Stimulated activated naive B cell treated with anti-CD40 and anti-IgM and Interleukin-4, amounts not matched to agents 10 μg/mL and 1 μg/mL and 100 μg/mL, for 72 hours (primary cell): ENCODE data around the gene ETV6.

Experiments used
- ATAC-seq, 2 donors: fragments of 150-1000 bp; cut with Tn5 transposase; replicated peaks; 2 replicates each; pipeline ENCODE4 v1.10.0; 2021; ENCODE audit warnings: moderate library complexity in 1 of 2
- DNase-seq: peaks from one replicate; pipeline ENCODE4 v3.0.0; 2021
- H3K27ac Mint-ChIP-seq: one replicate; pipeline ENCODE4 v1.8.0; 2022; ENCODE audit warnings: mild to moderate bottlenecking, mixed read lengths
- H3K27me3 Mint-ChIP-seq, 2 donors: one replicate each; pipeline ENCODE4 v1.8.0; 2022; ENCODE audit warnings: mixed read lengths in 2 of 2
- H3K36me3 Mint-ChIP-seq, 2 donors: one replicate each; pipeline ENCODE4 v1.8.0; 2022; ENCODE audit warnings: mixed read lengths in 2 of 2, mild to moderate bottlenecking in 1 of 2
- H3K4me1 Mint-ChIP-seq, 2 donors: one replicate each; pipeline ENCODE4 v1.8.0; 2022; ENCODE audit warnings: mixed read lengths in 2 of 2, mild to moderate bottlenecking in 1 of 2
- H3K4me3 Mint-ChIP-seq, 2 donors: one replicate each; pipeline ENCODE4 v1.8.0; 2022; ENCODE audit warnings: mild to moderate bottlenecking in 2 of 2, mixed read lengths in 2 of 2, moderate library complexity in 1 of 2
- H3K9me3 Mint-ChIP-seq, 2 donors: one replicate each; pipeline ENCODE4 v1.8.0; 2022; ENCODE audit warnings: mixed read lengths in 2 of 2, mild to moderate bottlenecking in 1 of 2

Gene ETV6

GRCh38 chr12:11767029-11767724 is 117.7 kb downstream of the ETV6 start:
- H3K27ac Mint-ChIP-seq: peak overlapping the region; percentile 95
- DNase-seq (no peak), ATAC-seq (no peak)
- H3K36me3 Mint-ChIP-seq: peaks cover 33 to 43% of the 10 kb centered on the region in 2 donors
- no peaks in the 10 kb centered on the region for H3K27me3 Mint-ChIP-seq
- peaks cover 64 to 100% of the 10 kb centered on the region in 2 donors for H3K4me1 Mint-ChIP-seq
- H3K4me3 Mint-ChIP-seq: peak overlapping the region; percentile 63
- H3K9me3 Mint-ChIP-seq: peaks cover 0 to 1% of the 10 kb centered on the region in 2 donors

GRCh38 chr12:11767798-11768197 is 118.3 kb downstream of the ETV6 start:
- Mint-ChIP-seq H3K27me3 (no peaks in the 10 kb centered on the region), H3K4me3 (no peak overlapping the region), H3K9me3 (peaks cover 0 to 1% of the 10 kb centered on the region in 2 donors), H3K36me3 (peaks cover 37 to 46% of the 10 kb centered on the region in 2 donors), H3K27ac (peak overlapping the region; percentile 95), H3K4me1 (peaks cover 63 to 100% of the 10 kb centered on the region in 2 donors)
- DNase-seq: no peak
- no peak for ATAC-seq

- H3K27me3 Mint-ChIP-seq: no peaks in the 10 kb centered on the region
- no peak overlapping the region for H3K4me3 Mint-ChIP-seq
- H3K36me3 Mint-ChIP-seq: peaks cover 37 to 46% of the 10 kb centered on the region in 2 donors
- H3K27ac Mint-ChIP-seq: peak overlapping the region; percentile 69
- no peak for DNase-seq
- no peak for ATAC-seq
- H3K9me3 Mint-ChIP-seq: peaks cover 0 to 1% of the 10 kb centered on the region in 2 donors
- H3K4me1 Mint-ChIP-seq: peaks cover 58 to 97% of the 10 kb centered on the region in 2 donors
Observed at GRCh38 chr12:11768233-11768965, 118.9 kb downstream of the ETV6 start.

GRCh38 chr12:11769723-11770514 is 120.4 kb downstream of the ETV6 start:
- Mint-ChIP-seq H3K27ac (peak overlapping the region; percentile 79), H3K4me1 (peaks cover 55 to 94% of the 10 kb centered on the region in 2 donors), H3K9me3 (peaks cover 0 to 1% of the 10 kb centered on the region in 2 donors), H3K4me3 (peak overlapping the region in 1 of 2 donors; percentile 33), H3K36me3 (peaks cover 35 to 37% of the 10 kb centered on the region in 2 donors), H3K27me3 (no peaks in the 10 kb centered on the region)
- DNase-seq: no peak
- ATAC-seq: no peak

GRCh38 chr12:11771356-11771755 is 121.9 kb downstream of the ETV6 start:
- peak overlapping the region in 1 of 2 donors; percentile 29 for H3K4me3 Mint-ChIP-seq
- no peaks in the 10 kb centered on the region for H3K27me3 Mint-ChIP-seq
- peaks cover 0 to 1% of the 10 kb centered on the region in 2 donors for H3K9me3 Mint-ChIP-seq
- H3K36me3 Mint-ChIP-seq: peaks cover 38 to 43% of the 10 kb centered on the region in 2 donors
- DNase-seq (no peak), ATAC-seq (peak in 1 of 2 donors; percentile 19)
- H3K4me1 Mint-ChIP-seq: peaks cover 46 to 82% of the 10 kb centered on the region in 2 donors
- peak overlapping the region; percentile 91 for H3K27ac Mint-ChIP-seq

GRCh38 chr12:11771895-11772502 is 122.5 kb downstream of the ETV6 start:
- peak; percentile 74 to 78 for ATAC-seq
- Mint-ChIP-seq H3K27me3 (no peaks in the 10 kb centered on the region), H3K27ac (peak overlapping the region; percentile 91), H3K4me3 (no peak overlapping the region), H3K36me3 (peaks cover 38 to 39% of the 10 kb centered on the region in 2 donors), H3K9me3 (peaks cover 0 to 1% of the 10 kb centered on the region in 2 donors), H3K4me1 (peaks cover 40 to 76% of the 10 kb centered on the region in 2 donors)
- no peak for DNase-seq

- H3K4me3 Mint-ChIP-seq: peak overlapping the region; percentile 52 to 59
- peak; percentile 51 to 53 for ATAC-seq
- peak overlapping the region; percentile 82 for H3K27ac Mint-ChIP-seq
- no peaks in the 10 kb centered on the region for H3K27me3 Mint-ChIP-seq
- DNase-seq: no peak
- H3K9me3 Mint-ChIP-seq: peaks cover 0 to 1% of the 10 kb centered on the region in 2 donors
- H3K4me1 Mint-ChIP-seq: peaks cover 44 to 74% of the 10 kb centered on the region in 2 donors
- H3K36me3 Mint-ChIP-seq: peaks cover 44 to 48% of the 10 kb centered on the region in 2 donors
Observed at GRCh38 chr12:11773889-11774677, 124.6 kb downstream of the ETV6 start.

GRCh38 chr12:11774821-11775220 is 125.3 kb downstream of the ETV6 start:
- DNase-seq: no peak
- Mint-ChIP-seq H3K9me3 (peaks cover 0 to 1% of the 10 kb centered on the region in 2 donors), H3K27me3 (no peaks in the 10 kb centered on the region), H3K27ac (peak overlapping the region; percentile 57), H3K4me3 (peak overlapping the region in 1 of 2 donors; percentile 2), H3K4me1 (peaks cover 43 to 74% of the 10 kb centered on the region in 2 donors), H3K36me3 (peaks cover 38 to 43% of the 10 kb centered on the region in 2 donors)
- no peak for ATAC-seq

- no peak overlapping the region for H3K4me3 Mint-ChIP-seq
- peaks cover 45 to 74% of the 10 kb centered on the region in 2 donors for H3K4me1 Mint-ChIP-seq
- ATAC-seq: no peak
- no peaks in the 10 kb centered on the region for H3K27me3 Mint-ChIP-seq
- H3K27ac Mint-ChIP-seq: no peak overlapping the region
- peaks cover 31 to 34% of the 10 kb centered on the region in 2 donors for H3K36me3 Mint-ChIP-seq
- peaks cover 0 to 1% of the 10 kb centered on the region in 2 donors for H3K9me3 Mint-ChIP-seq
- no peak for DNase-seq
Observed at GRCh38 chr12:11776316-11776715, 126.8 kb downstream of the ETV6 start.

- peaks cover 36 to 65% of the 10 kb centered on the region in 2 donors for H3K4me1 Mint-ChIP-seq
- no peak for DNase-seq
- H3K27me3 Mint-ChIP-seq: no peaks in the 10 kb centered on the region
- ATAC-seq: no peak
- peak overlapping the region; percentile 60 for H3K27ac Mint-ChIP-seq
- H3K4me3 Mint-ChIP-seq: peak overlapping the region in 1 of 2 donors; percentile 29
- peaks cover 24 to 30% of the 10 kb centered on the region in 2 donors for H3K36me3 Mint-ChIP-seq
- no peaks in the 10 kb centered on the region for H3K9me3 Mint-ChIP-seq
Observed at GRCh38 chr12:11777451-11777850, 128.0 kb downstream of the ETV6 start.

GRCh38 chr12:11777962-11778361 is 128.5 kb downstream of the ETV6 start:
- Mint-ChIP-seq H3K4me3 (no peak overlapping the region), H3K27ac (peak overlapping the region; percentile 60), H3K36me3 (peaks cover 26 to 33% of the 10 kb centered on the region in 2 donors), H3K4me1 (peaks cover 38 to 65% of the 10 kb centered on the region in 2 donors), H3K9me3 (no peaks in the 10 kb centered on the region), H3K27me3 (no peaks in the 10 kb centered on the region)
- ATAC-seq (no peak), DNase-seq (no peak)

- ATAC-seq (peak; percentile 22 to 37), DNase-seq (no peak)
- Mint-ChIP-seq H3K27ac (peak overlapping the region; percentile 92), H3K9me3 (peaks cover 0 to 4% of the 10 kb centered on the region in 2 donors), H3K4me1 (peaks cover 43 to 68% of the 10 kb centered on the region in 2 donors), H3K36me3 (peaks cover 30 to 43% of the 10 kb centered on the region in 2 donors), H3K27me3 (no peaks in the 10 kb centered on the region), H3K4me3 (no peak overlapping the region)
Observed at GRCh38 chr12:11778713-11779685, 129.5 kb downstream of the ETV6 start.
